Measurements from ENCODE around the gene STK11IP.

The STK11IP gene

DNA sequence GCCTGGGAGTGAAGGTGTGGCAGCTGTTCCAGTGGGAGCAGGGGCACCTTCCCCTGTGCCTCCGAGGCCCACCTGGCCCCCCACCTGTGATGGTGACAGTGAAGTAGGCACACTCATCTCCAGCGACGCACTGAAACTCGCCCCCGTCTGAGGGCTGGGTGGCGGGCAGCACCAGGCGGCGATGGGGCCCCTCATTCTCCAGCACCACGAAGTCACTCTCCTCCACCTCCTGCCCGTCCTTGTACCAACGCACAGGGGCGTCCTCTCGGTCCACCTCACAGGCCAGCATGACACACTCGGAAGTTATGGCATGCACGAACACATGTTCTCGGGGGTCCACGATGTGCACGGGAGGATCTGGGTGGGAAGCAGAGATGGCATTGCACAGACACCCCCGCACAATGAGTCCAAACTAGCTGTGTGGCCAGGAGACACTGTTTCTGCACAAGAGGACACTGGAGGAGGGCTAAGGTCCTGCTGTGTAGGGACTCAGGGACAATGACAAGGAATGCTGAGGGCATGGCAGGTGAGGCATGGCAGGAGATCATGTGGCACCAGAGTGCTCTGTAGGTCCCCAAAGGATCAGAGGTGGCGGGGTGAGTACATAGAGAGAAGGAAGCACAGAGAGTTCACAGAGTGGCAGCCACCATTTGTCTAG is 34.3 kb upstream of the STK11IP start:
- DNase-seq, result no peak

- DNase-seq, result peak; percentile 39
These were observed 32.3 kb upstream of the STK11IP start for GRCh38 chr2:219565130-219566080.

DNA sequence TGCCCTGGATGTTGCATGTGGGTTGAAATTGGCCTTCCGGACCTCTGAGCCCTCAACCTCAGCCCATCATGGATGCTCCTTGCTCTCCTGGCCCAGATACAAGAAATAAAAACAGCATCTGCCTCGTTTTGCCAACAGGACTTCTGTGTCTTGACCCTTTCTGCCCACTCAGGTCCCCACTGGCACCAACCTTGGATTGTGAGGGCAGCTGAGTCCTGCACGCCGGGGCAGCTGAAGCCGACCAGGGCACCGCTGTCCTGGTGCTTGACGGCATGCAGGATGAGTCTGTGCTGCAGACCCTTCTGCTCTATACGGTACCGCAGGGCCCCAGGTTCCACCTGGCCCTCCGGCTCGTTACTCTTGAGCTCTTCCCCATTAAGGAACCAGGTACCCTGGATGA is 31.0 kb upstream of the STK11IP start:
- DNase-seq, result no peak

DNA sequence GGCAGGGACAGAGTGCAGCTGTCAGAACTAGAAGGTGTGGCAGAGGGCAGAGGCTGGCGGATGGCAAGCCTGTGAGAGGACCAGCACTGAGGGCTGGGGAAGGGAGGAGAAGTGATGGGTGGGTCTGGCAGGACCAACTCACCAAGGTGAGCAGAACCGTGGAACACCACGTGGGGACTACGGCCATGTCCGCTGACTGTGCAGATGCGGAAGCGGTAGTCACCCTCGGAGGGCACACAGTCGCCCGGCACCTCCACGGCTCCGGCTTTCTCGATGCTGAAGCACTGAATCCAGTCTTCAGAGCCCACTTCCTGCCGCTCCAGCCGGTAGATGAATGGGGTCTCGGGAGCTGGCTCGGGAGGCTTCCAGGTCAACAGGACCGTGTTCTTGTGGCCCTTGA is 30.5 kb upstream of the STK11IP start:
- no peak for DNase-seq

DNA sequence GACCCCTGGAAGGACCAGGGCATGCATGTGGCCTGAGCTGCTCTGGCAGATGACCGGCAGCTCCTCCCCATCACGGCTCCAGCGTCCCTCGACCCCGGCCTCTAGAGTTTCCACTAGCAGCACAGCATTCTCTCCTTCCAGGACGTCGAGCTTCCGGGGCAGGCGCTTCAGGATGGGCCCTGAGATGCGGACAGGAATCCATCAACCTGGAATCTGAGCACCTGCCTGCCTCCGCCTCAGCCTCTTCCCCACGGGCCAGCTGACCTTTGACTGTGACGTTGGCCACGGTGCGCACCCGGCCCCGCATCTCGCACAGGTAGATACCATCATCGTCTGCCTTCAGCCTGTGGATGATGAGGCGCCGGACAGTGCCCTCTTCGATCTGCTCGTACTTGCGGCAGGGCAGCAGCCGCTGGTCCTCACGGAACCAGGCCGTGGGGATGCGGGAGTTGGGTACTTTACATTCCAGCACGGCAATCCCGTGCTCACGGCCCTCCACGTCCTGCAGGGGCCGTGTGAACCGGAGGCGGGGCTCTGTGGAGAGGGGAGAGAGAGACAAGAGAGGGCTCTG is 29.8 kb upstream of the STK11IP start:
- no peak for DNase-seq

GRCh38 chr2:219569041-219569440 is 28.6 kb upstream of the STK11IP start:
- DNase-seq, result peak; percentile 77

GRCh38 chr2:219569635-219570034 is 28.0 kb upstream of the STK11IP start:
- no peak for DNase-seq

DNA sequence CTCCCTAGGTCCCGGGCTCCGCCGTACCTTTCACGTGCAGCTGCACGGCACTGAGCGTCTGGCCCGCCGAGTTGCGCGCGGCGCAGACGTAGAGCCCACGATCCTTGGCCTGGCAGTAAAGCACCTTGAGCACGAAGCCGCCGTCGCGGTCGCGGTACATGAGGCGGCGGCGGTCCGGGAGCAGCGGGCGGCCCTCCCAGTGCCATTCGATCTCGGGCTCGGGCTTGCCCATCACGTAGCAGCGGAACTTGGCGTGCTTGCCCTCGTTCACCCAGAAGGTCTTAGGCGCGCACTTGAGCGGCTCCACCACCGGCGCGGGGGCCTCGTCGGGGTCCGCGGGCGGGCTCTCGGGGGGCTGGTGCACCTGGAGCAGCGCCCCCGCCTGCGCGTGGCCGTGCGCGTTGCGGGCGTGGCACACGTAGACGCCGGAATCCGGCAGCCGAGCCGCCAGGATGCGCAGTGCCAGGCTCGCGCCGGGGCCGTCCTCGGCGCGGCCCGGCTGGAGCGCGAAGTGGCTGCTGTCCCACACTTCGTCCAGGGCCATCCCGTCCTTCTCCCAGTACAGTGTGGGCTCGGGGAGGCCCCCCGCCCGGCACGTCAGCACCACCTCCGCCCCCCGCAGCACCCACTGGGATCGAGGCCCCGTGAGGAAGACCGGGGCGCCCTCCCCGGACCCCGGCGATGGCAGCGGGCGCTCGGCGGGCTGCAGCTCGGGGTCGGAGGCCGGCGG is 27.3 kb upstream of the STK11IP start:
- DNase-seq, result no peak

DNA sequence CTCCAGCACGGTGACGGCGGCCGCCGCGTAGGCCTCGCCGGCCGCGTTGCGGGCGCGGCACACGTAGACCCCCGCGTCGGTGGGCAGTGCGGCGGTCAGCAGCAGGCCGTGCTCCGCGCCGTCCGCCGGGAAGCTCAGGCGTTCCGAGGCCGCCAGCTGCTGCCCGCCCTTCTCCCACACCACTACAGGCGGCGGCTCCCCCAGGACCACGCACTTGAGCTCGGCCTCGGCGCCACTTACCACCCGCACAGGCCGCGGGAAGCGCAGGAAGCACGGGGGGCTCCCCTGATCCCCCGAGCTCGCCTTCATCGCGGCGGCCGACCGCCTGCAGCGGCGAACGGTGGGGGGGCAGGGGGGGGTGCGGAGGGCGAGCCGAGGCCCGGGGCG is 26.7 kb upstream of the STK11IP start:
- DNase-seq, result no peak

GRCh38 chr2:219571311-219572236 is 26.1 kb upstream of the STK11IP start, which contains the start of gene OBSL1:
OBSL1 (minus strand) TSS chr2:219571539; CDS start chr2:219571232, 307 bp downstream.
- peak; percentile 98 for DNase-seq

DNA sequence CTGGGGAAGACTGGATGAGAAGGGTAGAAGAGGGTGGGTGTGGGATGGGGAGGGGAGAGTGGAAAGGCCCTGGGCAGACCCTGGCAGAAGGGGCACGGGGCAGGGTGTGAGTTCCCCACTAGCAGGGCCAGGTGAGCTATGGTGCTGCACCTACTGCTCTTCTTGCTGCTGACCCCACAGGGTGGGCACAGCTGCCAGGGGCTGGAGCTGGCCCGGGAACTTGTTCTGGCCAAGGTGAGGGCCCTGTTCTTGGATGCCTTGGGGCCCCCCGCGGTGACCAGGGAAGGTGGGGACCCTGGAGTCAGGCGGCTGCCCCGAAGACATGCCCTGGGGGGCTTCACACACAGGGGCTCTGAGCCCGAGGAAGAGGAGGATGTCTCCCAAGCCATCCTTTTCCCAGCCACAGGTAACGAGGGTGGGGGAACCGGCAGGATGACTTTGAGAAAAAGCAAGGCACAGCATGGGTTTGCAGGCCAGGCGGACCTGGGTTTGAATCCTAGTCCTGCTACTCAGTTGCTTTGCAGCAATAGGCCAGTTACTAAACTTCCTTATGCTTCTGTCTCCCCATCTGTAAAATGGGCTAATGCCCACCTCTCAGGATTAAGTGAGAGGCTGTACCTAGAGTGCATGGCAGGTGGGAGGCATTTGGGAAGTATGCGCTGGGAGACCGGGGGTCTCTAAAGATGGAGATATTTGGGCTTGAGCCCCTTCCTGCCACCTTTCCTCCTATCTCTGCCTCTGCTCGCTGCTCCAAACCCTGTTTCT is 25.2 kb upstream of the STK11IP start, which contains the start of gene INHA:
TSS of gene INHA (plus strand) at position 74 of the 765 bp plus-strand sequence. CDS start at position 139, 65 bp downstream.
- DNase-seq, result no peak

- DNase-seq, result no peak
These were observed 24.5 kb upstream of the STK11IP start for GRCh38 chr2:219573166-219573565.

DNA sequence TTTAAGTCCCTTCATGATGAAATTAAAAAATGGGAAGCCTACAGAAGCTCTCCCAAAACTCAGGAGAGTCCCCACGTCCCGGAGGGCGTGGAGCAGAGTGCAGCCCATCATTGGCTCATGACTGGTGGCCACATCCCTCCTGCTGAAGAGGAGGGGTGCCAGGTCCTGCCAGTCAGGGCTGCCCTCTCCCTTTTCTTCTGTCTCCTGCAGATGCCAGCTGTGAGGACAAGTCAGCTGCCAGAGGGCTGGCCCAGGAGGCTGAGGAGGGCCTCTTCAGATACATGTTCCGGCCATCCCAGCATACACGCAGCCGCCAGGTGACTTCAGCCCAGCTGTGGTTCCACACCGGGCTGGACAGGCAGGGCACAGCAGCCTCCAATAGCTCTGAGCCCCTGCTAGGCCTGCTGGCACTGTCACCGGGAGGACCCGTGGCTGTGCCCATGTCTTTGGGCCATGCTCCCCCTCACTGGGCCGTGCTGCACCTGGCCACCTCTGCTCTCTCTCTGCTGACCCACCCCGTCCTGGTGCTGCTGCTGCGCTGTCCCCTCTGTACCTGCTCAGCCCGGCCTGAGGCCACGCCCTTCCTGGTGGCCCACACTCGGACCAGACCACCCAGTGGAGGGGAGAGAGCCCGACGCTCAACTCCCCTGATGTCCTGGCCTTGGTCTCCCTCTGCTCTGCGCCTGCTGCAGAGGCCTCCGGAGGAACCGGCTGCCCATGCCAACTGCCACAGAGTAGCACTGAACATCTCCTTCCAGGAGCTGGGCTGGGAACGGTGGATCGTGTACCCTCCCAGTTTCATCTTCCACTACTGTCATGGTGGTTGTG is 23.0 kb upstream of the STK11IP start:
- no peak for DNase-seq

DNA sequence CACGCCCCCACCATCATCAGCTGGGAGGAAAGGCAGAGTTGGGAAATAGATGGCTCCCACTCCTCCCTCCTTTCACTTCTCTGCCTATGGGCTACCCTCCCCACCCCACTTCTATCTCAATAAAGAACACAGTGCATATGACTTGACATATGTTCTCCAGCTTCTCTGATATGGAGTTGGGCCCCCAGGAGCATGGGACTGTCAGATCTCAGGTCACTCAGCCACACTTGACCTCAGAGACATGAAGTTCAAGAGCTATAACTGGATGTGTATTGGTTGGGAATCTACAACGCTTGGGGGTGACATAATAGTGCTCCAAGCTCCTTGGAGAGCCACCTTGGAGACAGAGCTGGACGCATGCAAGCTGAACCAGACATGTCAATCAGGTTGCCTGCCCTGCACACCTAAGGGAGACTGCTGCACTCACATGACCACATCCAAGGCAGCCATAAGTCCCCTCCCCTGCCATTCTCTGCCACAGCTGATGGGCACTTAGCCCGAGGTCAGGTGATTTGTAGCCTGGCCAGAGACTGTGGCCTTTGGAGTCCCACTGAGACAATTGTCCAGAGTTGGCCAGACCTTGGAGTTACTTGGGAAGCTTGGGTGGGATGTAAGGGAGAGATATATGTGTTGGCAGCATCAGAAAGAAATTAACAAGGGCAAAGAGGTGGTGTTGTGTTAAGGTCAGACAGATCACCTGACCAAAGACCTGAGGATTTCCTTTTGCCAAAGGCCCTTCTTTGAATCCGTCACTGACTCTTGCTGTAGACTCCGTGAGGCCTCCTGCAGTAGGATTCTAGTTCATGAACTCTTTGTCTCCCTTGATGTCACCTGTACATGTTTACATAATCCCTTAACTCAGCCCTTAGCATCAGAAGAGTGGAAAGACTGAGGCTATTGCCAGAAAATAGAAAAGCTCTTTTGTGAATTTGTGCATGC is 21.8 kb upstream of the STK11IP start:
- DNase-seq, result no peak

DNA sequence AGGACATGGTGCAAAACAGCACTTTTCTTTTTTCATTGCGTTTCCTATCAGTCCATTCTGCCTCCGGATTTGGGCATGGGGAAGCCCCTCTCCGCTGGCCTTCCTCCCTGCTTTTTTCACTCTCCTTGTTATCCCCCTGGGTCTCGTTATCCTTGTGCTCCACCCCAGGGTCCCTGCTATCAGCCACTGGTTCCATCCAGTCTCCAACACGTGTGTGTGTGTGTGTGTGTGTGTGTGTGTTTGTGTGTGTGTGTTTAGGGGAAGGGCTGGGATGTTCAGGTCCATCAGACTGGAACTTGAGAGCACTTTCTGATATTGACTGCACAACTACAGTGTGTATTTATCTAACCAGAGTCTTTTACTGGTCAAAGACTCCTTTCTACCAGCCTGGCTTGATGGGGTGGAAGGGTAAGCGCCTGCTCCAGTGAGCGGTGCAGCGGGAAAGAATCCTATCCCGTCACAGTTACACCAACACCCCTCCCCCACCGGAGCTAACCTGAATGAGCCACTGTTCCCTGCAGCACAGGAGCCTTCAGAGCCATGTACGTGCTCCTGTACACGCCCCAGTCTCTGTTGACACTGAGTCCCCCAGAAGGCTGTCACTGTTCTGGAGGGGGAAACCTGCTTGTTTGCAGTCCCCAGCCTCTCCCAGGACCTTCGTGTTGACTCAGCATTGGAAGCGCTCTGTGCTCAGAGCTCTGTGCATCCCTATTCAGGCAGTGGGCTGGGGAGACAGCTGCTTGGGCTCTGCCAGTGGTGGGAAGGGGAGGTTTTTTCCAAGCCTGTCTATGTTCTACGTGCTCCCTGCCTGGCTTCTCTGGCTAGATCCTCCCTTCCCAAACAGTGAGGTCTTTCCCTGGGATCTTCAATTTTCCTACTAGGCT is 20.9 kb upstream of the STK11IP start:
- DNase-seq, result peak; percentile 97

- no peak for DNase-seq
These were observed 18.6 kb upstream of the STK11IP start for GRCh38 chr2:219578811-219579613.

GRCh38 chr2:219581346-219581745 is 16.3 kb upstream of the STK11IP start:
- DNase-seq, result no peak

All from islet precursor cell (in vitro differentiated cells).